Measurements from ENCODE around the gene ARRB1. TPM values are rescaled to one million over a fixed set of nuclear protein-coding genes. Genes with fewer than 3 reads are reported as not detected.

ARRB1 gene
- total and polyA plus RNA-seq, 4 donors = 3.3 to 21.2 (median 12.5) TPM

- Histone ChIP-seq H3K27ac (ENCODE audit: low read depth in 1 of 2, low read length in 2 of 2) (no peak overlapping the region), H3K9me3 (ENCODE audit: control insufficient read depth in 4 of 4, low read length in 3 of 4) (no peaks in the 10 kb centered on the region), H3K4me1 (ENCODE audit: control insufficient read depth in 4 of 4, insufficient read depth in 4 of 4, low read length in 3 of 4) (no peaks in the 10 kb centered on the region), H3K9ac (ENCODE audit: low read depth in 1 of 2, low read length in 2 of 2) (no peak overlapping the region), H3K36me3 (ENCODE audit: control insufficient read depth in 4 of 4, insufficient read depth in 3 of 4, low read depth in 1 of 4, low read length in 3 of 4) (peaks cover 0 to 18% (median 7%) of the 10 kb centered on the region in 4 donors), H3K4me3 (ENCODE audit: low read depth in 1 of 3, low read length in 3 of 3) (no peak overlapping the region), H3K27me3 (ENCODE audit: control insufficient read depth in 4 of 4, insufficient read depth in 4 of 4, low read length in 3 of 4) (no peaks in the 10 kb centered on the region)
- no peak for TF ChIP-seq GABPA (IDR thresholded peaks at IDR 0.05 in 1 of 2, conservative IDR thresholded peaks at IDR 0.05 in 1 of 2)
- TF ChIP-seq HNF4A (conservative IDR thresholded peaks at IDR 0.05) = no peak
- no peak for TF ChIP-seq MAX (IDR thresholded peaks at IDR 0.05)
- 96% methylated on average over 9 of the region's 9 CpGs for WGBS
- no peak for DNase-seq (ENCODE audit: low spot score)
Observed at GRCh38 chr11:75269896-75270295, 81.6 kb downstream of the ARRB1 start.

- DNase-seq (ENCODE audit: low spot score) = no peak
- Histone ChIP-seq H3K4me1 (ENCODE audit: control insufficient read depth in 4 of 4, insufficient read depth in 4 of 4, low read length in 3 of 4) (no peaks in the 10 kb centered on the region), H3K27ac (ENCODE audit: low read depth in 1 of 2, low read length in 2 of 2) (no peak overlapping the region), H3K4me3 (ENCODE audit: low read depth in 1 of 3, low read length in 3 of 3) (no peak overlapping the region), H3K9ac (ENCODE audit: low read depth in 1 of 2, low read length in 2 of 2) (no peak overlapping the region), H3K9me3 (ENCODE audit: control insufficient read depth in 4 of 4, low read length in 3 of 4) (no peaks in the 10 kb centered on the region), H3K27me3 (ENCODE audit: control insufficient read depth in 4 of 4, insufficient read depth in 4 of 4, low read length in 3 of 4) (no peaks in the 10 kb centered on the region), H3K36me3 (ENCODE audit: control insufficient read depth in 4 of 4, insufficient read depth in 3 of 4, low read depth in 1 of 4, low read length in 3 of 4) (peaks cover 0 to 18% (median 7%) of the 10 kb centered on the region in 4 donors)
- WGBS = 95% methylated on average over 4 of the region's 4 CpGs
- TF ChIP-seq FOXA2 (IDR thresholded peaks at IDR 0.05) = no peak
- TF ChIP-seq YY1 (IDR thresholded peaks at IDR 0.05) = no peak
- no peak for TF ChIP-seq CTCF (IDR thresholded peaks at IDR 0.05; ENCODE audit: low read depth, low read length, missing input control)
- no peak for TF ChIP-seq GABPA (IDR thresholded peaks at IDR 0.05 in 1 of 2, conservative IDR thresholded peaks at IDR 0.05 in 1 of 2)
- no peak for TF ChIP-seq JUND (IDR thresholded peaks at IDR 0.05)
- TF ChIP-seq EGR1 (IDR thresholded peaks at IDR 0.05; ENCODE audit: low read depth in 2 of 2) = no peak
- no peak for TF ChIP-seq ATF3 (IDR thresholded peaks at IDR 0.05)
- no peak for TF ChIP-seq RAD21 (IDR thresholded peaks at IDR 0.05)
- TF ChIP-seq FOXA1 (IDR thresholded peaks at IDR 0.05) = no peak
- TF ChIP-seq NR2F2 (IDR thresholded peaks at IDR 0.05) = no peak
- TF ChIP-seq REST (IDR thresholded peaks at IDR 0.05) = no peak
Observed at GRCh38 chr11:75269367-75269660, 82.1 kb downstream of the ARRB1 start.
